NB4 (cell line): ENCODE data around the gene RNFT1.

Source experiments
- DNase-seq: peaks from one replicate; pipeline ENCODE4 v3.0.0; 2010; ENCODE audit warnings: low read depth
- H3K4me3 ChIP-seq: one replicate; pipeline ENCODE4 v1.5.1; 2011; ENCODE audit warnings: mild to moderate bottlenecking, low read depth, low read length, moderate library complexity
- CTCF ChIP-seq: IDR thresholded peaks from one replicate; pipeline ENCODE4 v1.5.1; 2012; ENCODE audit warnings: low read depth, low read length
- MAX ChIP-seq: IDR thresholded peaks from 2 replicates; pipeline ENCODE4 v1.6.1; 2011; ENCODE audit warnings: low read depth, low read length
- MYC ChIP-seq: IDR thresholded peaks from 2 replicates; pipeline ENCODE4 v1.6.1; 2011; ENCODE audit warnings: low read depth, low read length
- POLR2A ChIP-seq: IDR thresholded peaks from 2 replicates; pipeline ENCODE4 v1.6.1; 2011; ENCODE audit warnings: mild to moderate bottlenecking; ENCODE audit not compliant: insufficient read length; ENCODE audit errors: extremely low read depth

The RNFT1 gene

GRCh38 chr17:59903455-59903854 lies 61.1 kb downstream of the RNFT1 start:
- DNase-seq: no peak
- TF ChIP-seq MAX (no peak), CTCF (no peak), POLR2A (no peak), MYC (no peak)
- no peak overlapping the region for H3K4me3 ChIP-seq
